IPS-20b (cell line): ENCODE measurements around the gene RACGAP1.

Experiments used
- H3K27ac ChIP-seq: one replicate; pipeline ENCODE4 v1.5.1; 2013; ENCODE audit warnings: low read length
- H3K27me3 ChIP-seq: 2 replicates; pipeline ENCODE4 v1.6.1; 2013; ENCODE audit warnings: mild to moderate bottlenecking, low read length, inconsistent platforms; ENCODE audit not compliant: insufficient read depth
- H3K36me3 ChIP-seq: 2 replicates; pipeline ENCODE4 v1.6.1; 2013; ENCODE audit warnings: low read depth, mild to moderate bottlenecking, inconsistent platforms, low read length, moderate library complexity; ENCODE audit not compliant: insufficient read depth
- H3K4me1 ChIP-seq: 2 replicates; pipeline ENCODE4 v1.6.1; 2013; ENCODE audit warnings: mild to moderate bottlenecking, control low read depth, inconsistent platforms, low read length, moderate library complexity; ENCODE audit not compliant: insufficient read depth
- H3K4me3 ChIP-seq: 2 replicates; pipeline ENCODE4 v1.5.1; 2013; ENCODE audit warnings: mild to moderate bottlenecking, low read length, inconsistent platforms
- H3K9ac ChIP-seq: 2 replicates; pipeline ENCODE4 v1.6.1; 2013; ENCODE audit warnings: low read depth, mild to moderate bottlenecking, inconsistent platforms, low read length, moderate library complexity
- H3K9me3 ChIP-seq: 2 replicates; pipeline ENCODE4 v1.6.1; 2013; ENCODE audit warnings: mild to moderate bottlenecking, low read depth, low read length, inconsistent platforms; ENCODE audit not compliant: insufficient read depth

RACGAP1 gene

GRCh38 chr12:50021031-50021430 is 4.3 kb downstream of the RACGAP1 start:
- Histone ChIP-seq H3K27ac (no peak overlapping the region), H3K4me3 (no peak overlapping the region), H3K9me3 (no peaks in the 10 kb centered on the region), H3K27me3 (no peaks in the 10 kb centered on the region), H3K9ac (no peak overlapping the region), H3K36me3 (peaks cover 4% of the 10 kb centered on the region; the same call in 1 of the 2 replicates), H3K4me1 (no peaks in the 10 kb centered on the region; the same call in 1 of the 2 replicates)

- Histone ChIP-seq H3K36me3 (peaks cover 11% of the 10 kb centered on the region), H3K9ac (no peak overlapping the region), H3K4me1 (no peaks in the 10 kb centered on the region; the same call in 1 of the 2 replicates), H3K27me3 (no peaks in the 10 kb centered on the region), H3K4me3 (no peak overlapping the region), H3K27ac (no peak overlapping the region), H3K9me3 (no peaks in the 10 kb centered on the region)
These were observed 5.8 kb downstream of the RACGAP1 start for GRCh38 chr12:50019524-50019923.

- H3K9ac ChIP-seq = no peak overlapping the region
- H3K4me3 ChIP-seq = no peak overlapping the region
- no peak overlapping the region for H3K27ac ChIP-seq
- H3K36me3 ChIP-seq = peaks cover 17% of the 10 kb centered on the region
- H3K27me3 ChIP-seq = no peaks in the 10 kb centered on the region
- no peaks in the 10 kb centered on the region for H3K9me3 ChIP-seq
- H3K4me1 ChIP-seq = no peaks in the 10 kb centered on the region; the same call in 1 of the 2 replicates
These were observed 6.3 kb downstream of the RACGAP1 start for GRCh38 chr12:50018968-50019367.

- peaks cover 17% of the 10 kb centered on the region for H3K36me3 ChIP-seq
- no peaks in the 10 kb centered on the region for H3K9me3 ChIP-seq
- H3K9ac ChIP-seq = peak overlapping the region; percentile 26; the same call in 1 of the 2 replicates
- no peak overlapping the region for H3K4me3 ChIP-seq
- no peak overlapping the region for H3K27ac ChIP-seq
- no peaks in the 10 kb centered on the region; the same call in 1 of the 2 replicates for H3K4me1 ChIP-seq
- no peaks in the 10 kb centered on the region for H3K27me3 ChIP-seq
These were observed 7.1 kb downstream of the RACGAP1 start for GRCh38 chr12:50018154-50018553.

- no peaks in the 10 kb centered on the region for H3K27me3 ChIP-seq
- no peak overlapping the region for H3K27ac ChIP-seq
- H3K9ac ChIP-seq = no peak overlapping the region
- H3K9me3 ChIP-seq = no peaks in the 10 kb centered on the region
- H3K36me3 ChIP-seq = peaks cover 17% of the 10 kb centered on the region
- H3K4me1 ChIP-seq = no peaks in the 10 kb centered on the region; the same call in 1 of the 2 replicates
- no peak overlapping the region for H3K4me3 ChIP-seq
These were observed 7.7 kb downstream of the RACGAP1 start for GRCh38 chr12:50017641-50018040.

GRCh38 chr12:50016501-50017475 is 8.5 kb downstream of the RACGAP1 start:
- Histone ChIP-seq H3K9ac (no peak overlapping the region), H3K36me3 (peaks cover 17% of the 10 kb centered on the region), H3K27me3 (no peaks in the 10 kb centered on the region), H3K27ac (no peak overlapping the region), H3K9me3 (no peaks in the 10 kb centered on the region), H3K4me3 (no peak overlapping the region), H3K4me1 (no peaks in the 10 kb centered on the region; the same call in 1 of the 2 replicates)

GRCh38 chr12:50014342-50014741 is 11.0 kb downstream of the RACGAP1 start:
- H3K4me3 ChIP-seq = no peak overlapping the region
- no peaks in the 10 kb centered on the region for H3K27me3 ChIP-seq
- H3K27ac ChIP-seq = no peak overlapping the region
- H3K9me3 ChIP-seq = no peaks in the 10 kb centered on the region
- H3K4me1 ChIP-seq = no peaks in the 10 kb centered on the region; the same call in 1 of the 2 replicates
- no peak overlapping the region for H3K9ac ChIP-seq
- H3K36me3 ChIP-seq = peaks cover 23% of the 10 kb centered on the region

- no peak overlapping the region for H3K27ac ChIP-seq
- H3K9me3 ChIP-seq = no peaks in the 10 kb centered on the region
- H3K4me3 ChIP-seq = no peak overlapping the region
- H3K27me3 ChIP-seq = no peaks in the 10 kb centered on the region
- peaks cover 23% of the 10 kb centered on the region for H3K36me3 ChIP-seq
- H3K9ac ChIP-seq = no peak overlapping the region
- no peaks in the 10 kb centered on the region; the same call in 1 of the 2 replicates for H3K4me1 ChIP-seq
These were observed 11.7 kb downstream of the RACGAP1 start for GRCh38 chr12:50013361-50014147.

- H3K36me3 ChIP-seq = peaks cover 59% of the 10 kb centered on the region
- H3K4me3 ChIP-seq = no peak overlapping the region
- H3K27me3 ChIP-seq = no peaks in the 10 kb centered on the region
These were observed 18.4 kb downstream of the RACGAP1 start for GRCh38 chr12:50006754-50007442.

GRCh38 chr12:50006280-50006679 is 19.0 kb downstream of the RACGAP1 start:
- no peak overlapping the region for H3K9ac ChIP-seq
- no peak overlapping the region for H3K4me3 ChIP-seq
- no peaks in the 10 kb centered on the region for H3K27me3 ChIP-seq
- H3K36me3 ChIP-seq = peaks cover 65% of the 10 kb centered on the region
- no peaks in the 10 kb centered on the region for H3K9me3 ChIP-seq
- H3K4me1 ChIP-seq = no peaks in the 10 kb centered on the region
- H3K27ac ChIP-seq = no peak overlapping the region

More at GRCh38 chr12:50006754-50007442, 18.4 kb downstream of the RACGAP1 start:
- no peaks in the 10 kb centered on the region for H3K4me1 ChIP-seq
- no peak overlapping the region for H3K27ac ChIP-seq
- H3K9ac ChIP-seq = no peak overlapping the region
- H3K9me3 ChIP-seq = no peaks in the 10 kb centered on the region

GRCh38 chr12:50005175-50005574 is 20.1 kb downstream of the RACGAP1 start:
- H3K36me3 ChIP-seq = peaks cover 76% of the 10 kb centered on the region
- H3K27ac ChIP-seq = no peak overlapping the region
- no peaks in the 10 kb centered on the region for H3K4me1 ChIP-seq
- H3K27me3 ChIP-seq = no peaks in the 10 kb centered on the region
- no peaks in the 10 kb centered on the region for H3K9me3 ChIP-seq
- no peak overlapping the region for H3K9ac ChIP-seq
- no peak overlapping the region for H3K4me3 ChIP-seq
